K562 treated with DMSO at 1 percent for 24 hours (cell line): Measurements from ENCODE around the gene EHD2. TPM values are rescaled to one million over a fixed set of nuclear protein-coding genes. Genes with fewer than 3 reads are reported as not detected.

Source experiments
- total RNA-seq: library from RNA; unstranded; fragments of 300-600 nt; gene quantifications from 2 replicates; pipeline ENCODE4 v1.2.3, GENCODE V29; 2022; ENCODE audit warnings: low read depth; ENCODE audit not compliant: insufficient read depth

Gene EHD2
- total RNA-seq, result 51.1 and 52.3 TPM in 2 replicates

GRCh38 chr19:47713046-47714021 is at the start of gene EHD2:
Gene EHD2, plus strand, starts transcription at chr19:47713422. Its CDS starts 3,191 bp downstream, at chr19:47716613.

GRCh38 chr19:47745010-47745901 is 32.0 kb downstream of the EHD2 start, which contains the start of gene NOP53:
Gene NOP53, plus strand, starts transcription at chr19:47745546. Its CDS starts 14 bp downstream, at chr19:47745560.

GRCh38 chr19:47778049-47778953 is 65.1 kb downstream of the EHD2 start, which contains the start of gene SELENOW:
Gene SELENOW, plus strand, starts transcription at chr19:47778703. Its CDS starts 83 bp downstream, at chr19:47778786.

Other genes starting within 250 kb of the EHD2 start
- gene SLC8A2, start 241.5 kb upstream of the EHD2 start, total RNA-seq, result 0.71 and 1.3 TPM in 2 replicates
- gene KPTN, start 229.2 kb upstream of the EHD2 start, total RNA-seq, result 10.7 and 11.6 TPM in 2 replicates
- 137 and 139 TPM in 2 replicates for gene NAPA, start 198.4 kb upstream of the EHD2 start, total RNA-seq
- gene ZNF541, start 140.3 kb upstream of the EHD2 start, total RNA-seq, result 0.31 and 0.42 TPM in 2 replicates
- gene BICRA, start 104.3 kb upstream of the EHD2 start, total RNA-seq, result 10.7 TPM in 2 replicates
- 1,097 and 1,125 TPM in 2 replicates for gene NOP53, start 32.1 kb downstream of the EHD2 start, total RNA-seq
- gene SELENOW, start 65.3 kb downstream of the EHD2 start, total RNA-seq, result 118 and 139 TPM in 2 replicates
- gene TPRX1, start 91.1 kb downstream of the EHD2 start, total RNA-seq, result not detected in 2 replicates
- gene CRX, start 108.5 kb downstream of the EHD2 start, total RNA-seq, result not detected in 2 replicates
- gene TPRX2, start 145.8 kb downstream of the EHD2 start, total RNA-seq, result not detected in 2 replicates
- 0.13 TPM in 1 of 2 replicates, not detected in the other for gene SULT2A1, start 172.9 kb downstream of the EHD2 start, total RNA-seq